Astrocyte of the cerebellum (primary cell): ENCODE results near the gene PTPRM.
A peak's percentile ranks its signal among the peaks of the same experiment; 100 is the strongest.

Source experiments
- DNase-seq: peaks from one replicate; pipeline ENCODE4 v3.0.0-alpha.2; 2011; ENCODE audit warnings: low read depth
- H3K4me3 ChIP-seq: 2 replicates; pipeline ENCODE4 v1.5.1; 2011; ENCODE audit warnings: mild to moderate bottlenecking, low read depth, low read length, moderate library complexity
- in situ Hi-C: cut with HindIII; loops from 2 replicates; pipeline ENCODE4 v1.10.0; 2017; ENCODE audit warnings: low sequenced_read_pairs
- TF ChIP-seq, protein P1 (sequence below): IDR thresholded peaks from 2 replicates; pipeline ENCODE4 v1.5.1; 2012; ENCODE audit warnings: low read length, low read depth, moderate library complexity, mild to moderate bottlenecking; ENCODE audit errors: missing control alignments

PTPRM gene

DNA sequence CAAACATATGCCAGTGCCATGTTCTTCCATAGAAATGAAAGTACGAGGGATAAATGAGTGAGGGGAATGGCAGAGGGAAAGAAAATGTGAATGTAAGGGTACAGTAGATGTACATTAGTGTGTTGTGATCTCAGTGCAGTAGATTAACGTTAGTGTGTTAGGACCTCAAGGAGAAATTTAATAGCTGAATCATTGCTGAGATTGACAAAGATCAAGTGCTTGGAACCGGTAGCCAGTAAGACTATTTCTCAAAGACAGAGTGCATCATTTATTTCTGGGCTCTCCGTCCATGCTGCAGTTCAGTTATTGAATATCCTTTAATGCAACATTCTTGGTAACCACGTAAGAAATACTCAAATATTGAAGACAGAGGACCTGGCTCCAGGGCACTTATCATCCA is 246.0 kb downstream of the PTPRM start:
- DNase-seq: no peak
- in situ Hi-C loops: no loop called here
- TF ChIP-seq, protein P1, sequence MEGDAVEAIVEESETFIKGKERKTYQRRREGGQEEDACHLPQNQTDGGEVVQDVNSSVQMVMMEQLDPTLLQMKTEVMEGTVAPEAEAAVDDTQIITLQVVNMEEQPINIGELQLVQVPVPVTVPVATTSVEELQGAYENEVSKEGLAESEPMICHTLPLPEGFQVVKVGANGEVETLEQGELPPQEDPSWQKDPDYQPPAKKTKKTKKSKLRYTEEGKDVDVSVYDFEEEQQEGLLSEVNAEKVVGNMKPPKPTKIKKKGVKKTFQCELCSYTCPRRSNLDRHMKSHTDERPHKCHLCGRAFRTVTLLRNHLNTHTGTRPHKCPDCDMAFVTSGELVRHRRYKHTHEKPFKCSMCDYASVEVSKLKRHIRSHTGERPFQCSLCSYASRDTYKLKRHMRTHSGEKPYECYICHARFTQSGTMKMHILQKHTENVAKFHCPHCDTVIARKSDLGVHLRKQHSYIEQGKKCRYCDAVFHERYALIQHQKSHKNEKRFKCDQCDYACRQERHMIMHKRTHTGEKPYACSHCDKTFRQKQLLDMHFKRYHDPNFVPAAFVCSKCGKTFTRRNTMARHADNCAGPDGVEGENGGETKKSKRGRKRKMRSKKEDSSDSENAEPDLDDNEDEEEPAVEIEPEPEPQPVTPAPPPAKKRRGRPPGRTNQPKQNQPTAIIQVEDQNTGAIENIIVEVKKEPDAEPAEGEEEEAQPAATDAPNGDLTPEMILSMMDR: no peak

DNA sequence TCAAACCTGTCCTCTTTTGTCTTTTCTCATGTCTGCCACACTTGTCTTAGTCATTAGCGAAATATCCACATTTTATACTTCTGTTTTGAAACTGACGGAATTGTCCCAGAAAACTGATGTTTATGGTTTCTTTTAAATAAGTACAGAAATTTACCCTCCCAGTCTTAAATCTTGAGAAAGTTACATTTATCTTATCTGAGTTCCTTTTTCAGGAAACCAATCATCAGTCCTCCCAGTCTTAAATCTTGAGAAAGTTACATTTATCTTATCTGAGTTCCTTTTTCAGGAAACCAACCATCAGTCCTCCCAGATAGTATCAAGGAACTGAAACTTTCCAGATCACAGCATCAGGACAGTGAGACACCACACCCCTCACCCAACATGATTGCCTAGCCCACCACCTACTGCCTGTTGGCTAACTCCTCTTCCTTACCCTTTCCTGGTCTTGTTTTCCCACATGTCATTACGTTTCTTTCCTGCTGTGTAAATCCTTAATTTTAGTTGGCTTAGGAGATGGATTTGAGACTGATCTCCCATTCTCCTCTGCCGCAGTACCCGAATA is 247.7 kb downstream of the PTPRM start:
- in situ Hi-C loops: no loop called here
- TF ChIP-seq, protein P1: no peak
- DNase-seq: no peak
- no peak overlapping the region for H3K4me3 ChIP-seq

More for the DNA sequence above, 246.0 kb downstream of the PTPRM start:
- no peak overlapping the region for H3K4me3 ChIP-seq

DNA sequence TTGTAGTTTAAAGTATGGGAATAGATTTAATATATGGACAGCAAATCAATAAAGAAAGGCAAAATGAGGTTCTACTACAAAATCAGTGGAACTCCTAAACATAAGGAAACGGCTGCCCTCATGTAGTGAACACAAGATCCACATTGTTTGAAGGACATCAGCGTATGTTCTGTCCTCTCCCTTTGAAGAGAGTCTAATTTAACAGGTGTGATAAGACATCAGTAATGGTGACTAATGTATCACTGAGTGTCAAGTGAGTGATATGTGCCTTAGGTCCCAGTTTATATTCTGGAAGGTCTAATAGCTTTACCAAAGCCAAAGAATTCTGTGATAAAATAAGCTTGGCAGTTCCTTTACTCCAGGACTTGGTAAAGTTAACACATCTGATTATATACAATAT is 248.7 kb downstream of the PTPRM start:
- in situ Hi-C loops: no loop called here
- TF ChIP-seq, protein P1: no peak
- DNase-seq: no peak
- H3K4me3 ChIP-seq: no peak overlapping the region

DNA sequence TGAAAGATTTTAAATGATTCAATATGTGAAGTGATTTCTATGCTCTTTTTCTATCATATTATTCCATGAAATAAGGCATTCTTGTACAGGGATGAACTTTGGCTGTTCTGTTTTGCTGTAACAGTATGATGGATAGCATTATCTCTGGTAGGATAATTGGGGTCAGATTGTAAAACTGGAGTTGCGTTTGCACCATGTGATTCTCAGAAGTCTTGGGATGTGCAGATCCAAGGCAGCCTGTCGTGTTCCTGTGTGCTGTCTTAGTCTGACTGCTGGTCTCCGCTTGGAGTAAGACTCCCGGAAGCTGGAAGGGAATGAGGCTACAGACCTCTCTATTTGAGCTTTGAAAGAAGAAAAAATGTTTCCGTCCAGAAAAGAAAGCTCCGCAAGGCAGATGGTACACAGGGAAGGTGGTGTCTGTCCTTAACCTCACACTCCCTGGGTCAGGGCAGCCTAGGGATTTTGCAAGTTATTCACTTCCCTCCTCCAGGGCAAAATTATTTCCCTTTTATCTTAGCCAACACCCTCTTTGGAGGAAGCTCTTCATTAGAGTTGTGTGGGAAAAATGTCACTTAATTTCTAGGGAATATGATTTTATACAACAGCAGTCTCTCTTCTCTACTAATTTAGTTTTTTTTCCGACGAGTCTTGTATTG is 250.6 kb downstream of the PTPRM start:
- DNase-seq: no peak
- in situ Hi-C loops: no loop called here
- TF ChIP-seq, protein P1: no peak
- no peak overlapping the region for H3K4me3 ChIP-seq

DNA sequence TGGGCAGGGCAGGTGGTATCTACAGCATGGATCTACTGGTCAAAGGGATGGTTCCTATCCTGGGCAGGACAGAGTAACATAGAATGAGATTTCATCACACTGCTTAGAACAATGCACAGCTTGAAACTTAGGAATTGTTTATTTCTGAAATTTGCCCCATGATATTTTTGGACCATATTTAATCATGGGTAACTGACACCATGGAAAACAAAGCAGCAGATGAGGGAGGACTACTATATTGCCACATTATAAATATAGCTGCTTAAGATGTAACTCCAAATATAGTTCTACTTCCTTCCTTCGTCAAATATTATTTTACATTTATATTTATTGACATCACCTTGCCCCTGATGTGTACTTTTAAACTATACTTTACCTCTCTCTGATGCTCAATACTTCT is 254.7 kb downstream of the PTPRM start:
- in situ Hi-C loops: no loop called here
- no peak overlapping the region for H3K4me3 ChIP-seq
- TF ChIP-seq, protein P1: no peak
- no peak for DNase-seq

DNA sequence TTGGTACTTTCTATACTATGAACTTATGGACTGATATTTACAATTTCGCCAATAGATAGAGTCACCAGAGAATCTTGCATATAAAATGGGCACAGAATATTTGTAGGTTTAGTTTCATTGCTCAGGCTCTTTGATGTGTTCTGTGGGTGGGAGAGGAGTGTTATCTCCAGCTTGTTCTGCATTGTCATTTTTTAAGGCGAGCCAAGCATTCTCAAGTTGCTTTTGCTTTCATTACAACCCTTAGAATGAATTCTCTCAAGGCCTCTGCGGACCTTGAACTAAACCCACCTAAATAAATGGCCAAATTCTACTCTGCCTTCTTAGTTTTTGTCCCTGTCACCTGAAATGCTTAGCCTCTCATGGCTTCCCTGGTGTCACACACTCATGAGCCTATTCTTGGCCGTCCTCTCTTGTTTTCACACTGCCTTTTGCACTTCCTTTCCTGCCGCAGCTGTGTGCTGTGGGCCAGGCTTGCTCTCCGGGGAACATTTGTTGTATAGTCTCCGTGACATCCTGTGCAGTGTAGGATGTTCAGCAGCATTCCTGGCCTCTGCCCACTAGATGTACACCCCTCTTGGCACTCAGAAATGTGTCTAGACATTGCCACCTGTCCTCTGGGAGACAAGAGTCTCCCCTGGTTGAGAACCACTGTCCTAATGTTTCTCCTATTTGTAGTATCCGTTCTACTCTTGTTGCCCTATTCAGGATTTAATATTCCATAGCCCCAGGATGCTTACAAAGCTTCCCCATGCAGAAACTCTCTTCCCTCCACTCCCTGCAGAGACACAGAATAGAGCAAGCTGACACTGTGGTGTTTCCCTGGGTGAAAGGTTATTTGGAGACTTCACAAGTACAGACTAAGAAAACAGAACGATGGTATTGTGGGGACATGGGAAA is 255.6 kb downstream of the PTPRM start:
- in situ Hi-C loops: no loop called here
- no peak overlapping the region for H3K4me3 ChIP-seq
- peak; percentile 43 for DNase-seq
- TF ChIP-seq, protein P1: no peak
